SIG-M5 treated with dmso at 0.1 percent for 504 hours (cell line): ENCODE results near the gene UBE2G1.

Source experiments
- DNase-seq: peaks from one replicate; lab custom pipeline; 2025; ENCODE audit not compliant: unreplicated experiment; lab: John Stamatoyannopoulos, UW

UBE2G1 gene

GRCh38 chr17:4309897-4310296 lies 56.6 kb downstream of the UBE2G1 start:
- DNase-seq = no peak

GRCh38 chr17:4307179-4307930 lies 59.1 kb downstream of the UBE2G1 start:
- no peak for DNase-seq

DNA sequence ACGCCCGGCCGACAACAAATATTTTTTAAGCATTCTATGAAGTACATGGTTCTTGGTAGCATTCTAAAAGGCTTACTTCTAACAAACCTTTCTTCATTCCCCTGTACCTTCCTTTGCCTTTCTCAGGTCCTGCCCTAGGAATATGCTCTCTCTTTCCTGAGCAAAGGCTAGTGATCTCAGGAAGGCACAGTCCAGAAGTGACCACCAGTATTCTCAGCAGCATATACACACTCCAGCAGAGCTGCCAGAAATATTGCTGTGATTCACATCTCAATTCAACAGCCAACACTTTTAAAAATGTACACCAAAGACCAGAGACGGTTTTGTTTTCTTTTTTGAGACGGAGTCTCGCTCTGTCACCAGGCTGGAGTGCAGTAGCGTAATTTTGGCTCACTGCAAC lies 61.3 kb downstream of the UBE2G1 start:
- DNase-seq = no peak

GRCh38 chr17:4304417-4305027 lies 62.0 kb downstream of the UBE2G1 start:
- peak; percentile 47 for DNase-seq

DNA sequence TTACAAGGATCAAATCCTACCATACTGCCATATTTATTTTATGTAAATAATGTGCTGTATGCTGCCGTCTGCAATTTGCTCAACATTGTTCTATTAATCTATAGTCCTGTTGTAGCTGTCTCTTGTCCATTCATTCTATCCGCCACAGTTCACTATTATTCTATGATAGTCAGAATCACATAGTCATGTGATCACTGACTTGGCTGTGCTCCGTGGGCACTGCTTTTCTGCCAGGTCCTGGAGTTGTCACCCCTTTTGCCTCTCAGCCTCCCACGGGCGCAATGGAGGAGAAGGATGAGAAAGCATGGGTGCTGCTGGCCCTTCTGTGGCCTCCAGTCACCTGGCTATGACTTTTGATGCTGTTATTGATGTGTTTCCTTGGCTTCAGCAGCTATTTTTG lies 65.4 kb downstream of the UBE2G1 start:
- no peak for DNase-seq

DNA sequence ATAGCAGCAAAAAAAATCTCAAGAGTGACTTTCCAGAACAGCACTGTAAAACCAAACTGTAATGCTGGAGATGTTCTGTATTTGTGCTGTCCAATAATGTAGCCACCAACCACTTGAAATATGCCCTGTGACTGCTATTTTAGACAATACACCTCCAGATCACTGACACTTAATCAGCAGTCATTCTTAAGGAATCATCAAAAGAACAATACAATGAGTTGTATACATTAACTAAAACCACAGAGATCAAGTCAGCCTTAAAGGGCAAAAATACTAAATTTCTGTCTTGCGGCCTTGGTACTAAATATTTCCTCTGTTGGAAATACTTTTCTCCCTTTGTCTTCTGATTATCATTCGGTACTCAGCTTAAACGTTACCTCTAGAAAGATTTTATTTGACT lies 69.1 kb downstream of the UBE2G1 start:
- no peak for DNase-seq

DNA sequence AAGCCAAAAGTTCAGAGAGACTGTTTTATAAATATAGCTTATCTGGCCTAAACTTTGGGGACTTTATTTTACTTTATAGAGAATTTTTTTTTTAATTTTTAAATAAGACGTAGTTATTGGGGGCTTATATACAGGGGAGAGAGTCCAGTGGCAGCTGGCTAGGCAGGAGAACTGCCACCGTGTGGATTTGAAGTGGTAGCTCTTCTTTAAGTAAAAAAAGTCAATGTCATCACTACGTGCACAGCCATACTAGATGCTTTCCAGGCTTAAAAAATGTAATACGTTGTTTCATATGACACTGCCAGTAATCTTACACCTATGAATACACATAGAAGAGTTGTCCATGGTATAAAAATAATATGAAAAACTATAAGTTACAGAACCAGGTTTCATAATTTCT lies 70.8 kb downstream of the UBE2G1 start:
- no peak for DNase-seq

GRCh38 chr17:4293572-4293971 lies 72.9 kb downstream of the UBE2G1 start:
- DNase-seq = peak; percentile 21

DNA sequence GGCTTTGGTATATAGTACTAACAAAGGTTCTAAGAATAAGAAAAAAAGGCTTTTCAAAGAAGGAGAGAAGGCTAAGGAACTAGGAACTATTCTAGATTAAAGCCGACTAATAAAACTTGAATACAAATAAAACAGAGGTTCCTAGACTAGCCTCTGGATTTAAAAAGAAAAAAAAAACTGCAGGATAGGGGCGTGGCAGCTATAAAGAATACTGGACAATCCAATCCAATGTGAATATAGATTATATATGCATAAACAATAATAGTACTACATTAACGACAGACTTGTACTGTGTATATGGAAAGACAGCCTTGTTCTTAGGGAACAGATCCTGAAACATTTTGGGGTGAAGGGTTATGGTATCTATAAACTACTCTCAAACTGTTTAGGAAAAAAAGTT lies 78.8 kb downstream of the UBE2G1 start:
- no peak for DNase-seq

- peak; percentile 1 for DNase-seq
Observed at GRCh38 chr17:4276514-4276913, 90.0 kb downstream of the UBE2G1 start.

GRCh38 chr17:4272972-4273368 lies 93.5 kb downstream of the UBE2G1 start:
- no peak for DNase-seq

DNA sequence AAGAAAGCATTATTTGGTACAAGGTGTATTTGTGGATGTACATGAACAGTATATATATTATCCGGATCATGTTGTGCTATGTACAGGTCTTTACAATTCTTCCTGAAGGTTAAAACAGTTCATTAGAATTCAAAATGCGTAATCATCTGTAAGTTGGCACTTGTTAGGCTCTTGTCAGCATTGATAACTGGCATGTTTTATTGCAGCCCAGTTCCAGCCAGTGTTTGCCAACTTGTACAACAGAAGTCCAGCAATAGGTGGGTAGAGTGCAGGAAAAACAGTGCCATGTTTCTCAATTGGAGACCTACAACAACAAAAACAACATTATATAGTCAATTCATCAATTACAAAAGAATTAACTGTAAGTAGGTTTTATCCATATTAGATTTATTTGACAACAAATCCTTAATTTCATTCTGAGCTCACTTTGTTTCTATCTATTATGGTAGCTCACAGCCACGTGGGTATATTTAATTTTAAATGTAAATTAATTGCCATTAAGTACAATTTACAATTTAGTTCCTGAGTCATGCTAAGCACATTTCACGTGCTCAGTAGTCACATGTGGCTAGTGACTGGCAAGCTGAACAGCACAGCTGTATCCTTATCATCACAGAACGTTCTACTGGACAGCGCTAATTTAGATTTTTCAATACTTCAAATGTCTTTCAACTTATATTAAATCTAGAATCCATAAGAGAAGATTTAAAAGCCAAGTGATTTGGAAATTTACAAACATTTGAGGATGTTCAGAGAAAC lies 94.1 kb downstream of the UBE2G1 start:
- no peak for DNase-seq

DNA sequence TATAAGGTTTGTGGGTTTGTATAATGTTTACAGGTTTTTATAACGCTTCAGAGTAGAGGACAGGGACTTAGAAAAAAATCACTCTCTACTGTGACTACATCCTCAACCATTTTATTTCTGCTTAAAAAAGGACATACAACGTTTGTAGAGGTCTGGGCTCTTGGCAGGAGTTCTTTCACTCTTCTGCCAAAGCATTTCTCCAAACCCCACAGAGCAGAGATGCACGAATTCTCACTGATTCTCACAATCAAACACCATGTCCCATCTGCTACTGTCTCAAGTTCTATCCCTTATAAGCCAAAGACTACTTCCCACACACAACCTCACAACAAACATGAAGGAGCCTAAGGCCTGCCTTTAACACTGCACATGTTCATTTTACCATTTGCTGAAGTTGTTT lies 95.7 kb downstream of the UBE2G1 start:
- DNase-seq = no peak

DNA sequence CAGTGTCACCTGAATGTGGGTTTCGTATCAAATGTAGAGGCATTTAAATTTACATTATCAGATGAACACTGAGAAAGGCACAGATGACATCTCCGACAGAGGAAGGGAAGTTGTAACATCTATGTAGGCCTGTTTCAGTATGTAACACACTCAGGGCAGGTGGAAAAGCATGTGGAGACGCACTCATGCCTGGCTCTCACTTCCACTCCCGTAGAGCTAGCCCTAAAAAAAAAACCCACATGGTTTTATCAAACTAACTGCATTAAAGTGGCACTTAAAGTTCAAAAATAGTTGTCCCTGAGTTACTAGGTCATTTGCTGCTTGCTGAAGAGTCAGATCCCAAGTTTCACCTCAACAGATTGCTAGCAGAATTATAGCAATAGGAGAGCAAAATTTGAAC lies 96.6 kb downstream of the UBE2G1 start:
- no peak for DNase-seq

DNA sequence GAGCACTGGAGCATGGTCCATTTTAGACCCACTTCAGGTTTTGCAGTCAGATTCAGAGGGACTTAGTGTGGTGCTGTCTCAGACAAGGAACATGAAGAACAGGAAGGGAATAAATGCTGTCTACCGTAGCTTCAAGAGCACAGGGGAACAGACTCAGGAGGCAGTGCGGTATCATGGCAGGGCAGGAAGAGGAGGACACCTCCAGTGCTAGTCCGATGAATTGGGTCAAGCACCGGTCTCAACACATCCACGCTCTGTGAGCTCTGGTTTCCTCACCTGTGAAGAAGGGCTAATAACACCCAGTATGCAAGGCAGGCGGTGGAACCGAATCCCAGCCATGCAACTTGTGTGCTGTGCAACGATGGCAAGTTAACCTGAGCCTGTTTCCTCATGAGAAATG lies 99.1 kb downstream of the UBE2G1 start:
- no peak for DNase-seq

GRCh38 chr17:4266550-4266949 lies 99.9 kb downstream of the UBE2G1 start:
- DNase-seq = no peak

DNA sequence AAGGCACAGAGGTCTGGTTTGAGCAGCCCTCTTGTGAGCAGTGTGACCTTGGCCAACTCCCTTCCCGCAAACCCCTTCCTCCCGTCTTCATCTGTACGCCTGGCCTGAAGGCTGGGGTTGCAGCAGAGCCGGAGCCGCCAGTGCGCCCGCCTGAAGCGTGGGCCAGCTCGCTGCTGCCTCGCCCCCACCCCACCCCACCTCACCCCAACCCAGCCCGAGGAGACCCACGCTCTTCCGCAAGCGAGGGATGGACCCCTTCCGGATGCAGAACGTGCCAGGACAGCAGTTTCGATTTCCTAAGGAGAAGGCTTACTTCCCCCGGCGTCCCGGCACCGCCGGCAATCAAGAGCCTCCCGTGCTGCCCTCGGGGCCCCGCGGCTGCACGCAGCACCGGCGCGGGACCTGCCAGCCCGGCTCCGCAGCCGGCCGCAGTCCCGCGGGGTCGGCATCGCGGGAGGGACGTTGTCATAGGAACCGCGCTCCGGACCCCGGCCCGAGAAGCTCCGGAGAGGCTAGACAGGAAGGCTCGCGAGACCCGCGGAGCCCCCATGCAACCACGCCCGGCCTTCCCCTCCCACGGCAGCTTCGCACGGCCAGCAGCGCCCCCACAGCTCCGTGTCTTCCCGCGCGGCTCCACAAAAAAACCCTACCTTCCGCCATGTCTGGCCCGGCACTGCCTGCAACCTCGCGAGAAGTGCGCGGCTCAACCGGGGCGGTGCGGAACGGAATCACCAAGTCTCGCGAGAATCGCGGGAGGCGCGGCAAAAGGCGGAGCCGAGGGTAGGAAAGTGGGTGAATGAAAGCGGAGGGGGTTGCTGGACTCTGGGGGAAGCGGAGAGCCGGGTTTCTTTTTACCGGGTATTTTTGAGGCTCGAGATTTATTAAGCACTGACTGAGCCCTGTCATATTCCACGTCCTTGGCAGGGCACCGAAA lies 102.9 kb downstream of the UBE2G1 start, which contains the start of gene ANKFY1:
Gene ANKFY1, minus strand, starts transcription at position 698 of the 934 bp plus-strand sequence. Its CDS starts 38 bp downstream, at position 660.
- peak; percentile 91 for DNase-seq

DNA sequence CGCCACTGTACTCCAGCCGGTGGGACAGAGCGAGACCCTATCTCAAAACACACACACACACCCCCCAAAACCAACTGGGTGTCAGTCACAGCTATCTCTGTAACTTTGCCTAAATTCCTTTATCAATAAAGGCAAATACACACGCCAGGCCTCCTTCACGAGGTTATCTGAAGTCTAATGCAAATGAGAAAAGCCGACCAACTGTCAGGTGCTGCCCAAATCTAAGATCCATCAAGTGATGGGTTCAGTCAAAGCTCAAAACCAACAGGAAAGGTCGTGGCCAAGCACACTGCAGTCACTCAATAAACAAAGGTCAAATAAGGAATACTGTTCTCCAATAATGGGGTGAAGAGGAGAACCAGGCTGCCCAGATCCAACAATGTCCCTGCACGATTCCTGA lies 103.8 kb downstream of the UBE2G1 start:
- DNase-seq = no peak

DNA sequence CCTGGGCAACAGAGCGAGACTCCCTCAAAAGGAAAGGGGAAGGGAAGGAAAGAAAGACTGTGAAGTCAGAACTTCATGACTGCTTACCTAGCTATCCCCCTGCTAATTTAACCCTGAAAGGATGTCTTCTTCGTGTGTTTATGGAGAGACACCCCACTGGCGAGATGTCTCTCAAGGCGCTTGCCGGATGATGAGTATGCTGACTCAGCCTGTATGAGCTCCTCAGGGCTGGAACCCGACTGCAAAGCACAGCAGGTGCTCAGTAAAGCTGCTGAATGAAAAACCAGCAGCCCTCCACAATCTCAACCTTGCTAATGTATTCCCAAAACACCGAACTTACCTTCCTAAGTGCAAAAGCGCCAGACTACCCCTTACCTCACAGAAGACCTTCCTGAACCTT lies 105.0 kb downstream of the UBE2G1 start:
- no peak for DNase-seq

GRCh38 chr17:4258867-4259266 lies 107.6 kb downstream of the UBE2G1 start:
- no peak for DNase-seq

DNA sequence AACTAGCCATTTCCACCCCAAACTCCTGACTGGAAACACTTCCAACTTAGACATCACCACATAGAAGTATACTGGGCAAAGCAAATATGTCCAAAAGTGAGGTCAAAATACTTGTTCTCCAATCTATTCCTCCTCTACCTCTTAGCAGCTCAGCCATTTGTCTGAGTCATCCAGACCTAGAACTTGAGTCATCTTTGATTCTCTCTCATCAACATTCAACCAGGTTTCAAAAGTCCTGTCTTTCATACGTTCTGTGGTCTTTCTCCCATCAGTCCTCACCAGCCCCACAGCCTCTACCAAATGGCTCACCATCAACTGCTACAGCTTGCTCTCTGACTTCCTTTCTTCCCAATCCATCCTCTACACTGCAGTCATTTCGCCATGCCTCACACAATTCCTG lies 109.5 kb downstream of the UBE2G1 start:
- peak; percentile 26 for DNase-seq
